WTC11 (cell line): ENCODE results near the gene FARP2. TPM values are rescaled to one million over a fixed set of nuclear protein-coding genes. Genes with fewer than 3 reads are reported as not detected.

Experiments used
- ATAC-seq: fragments of 200-7000 bp; cut with Tn5 transposase; 2 replicates; pipeline ENCODE4 v1.10.0; 2021; ENCODE audit warnings: mild to moderate bottlenecking, moderate library complexity
- CTCF ChIA-PET: fragments of 300-600 bp; sonication (Branson Sonifier 250); formaldehyde crosslinking; loops from one replicate; lab custom pipeline; 2021; ENCODE audit warnings: antibody characterized with exemption; lab: Charles Lee
- POLR2A ChIA-PET: fragments of 350-600 bp; sonication (Branson Sonifier 250); formaldehyde crosslinking; loops from one replicate; lab custom pipeline; 2021; ENCODE audit warnings: antibody characterized with exemption; lab: Charles Lee
- DNase-seq: peaks from one replicate; pipeline ENCODE4 v3.0.0; 2021; ENCODE audit warnings: low spot score
- H3K27ac Mint-ChIP-seq: 2 replicates; pipeline ENCODE4 v1.8.0; 2021; ENCODE audit warnings: mixed read lengths
- H3K27me3 Mint-ChIP-seq: 2 replicates; pipeline ENCODE4 v1.8.0; 2021; ENCODE audit warnings: low read depth, mild to moderate bottlenecking, moderate library complexity, mixed read lengths
- H3K36me3 Mint-ChIP-seq: 2 replicates; pipeline ENCODE4 v1.8.0; 2021; ENCODE audit warnings: mixed read lengths
- H3K4me1 Mint-ChIP-seq: 2 replicates; pipeline ENCODE4 v1.8.0; 2022; ENCODE audit warnings: mixed read lengths
- H3K4me3 Mint-ChIP-seq: 2 replicates; pipeline ENCODE4 v1.8.0; 2021; ENCODE audit warnings: mild to moderate bottlenecking, moderate library complexity, mixed read lengths
- H3K9me3 Mint-ChIP-seq: 2 replicates; pipeline ENCODE4 v1.8.0; 2021; ENCODE audit warnings: mixed read lengths
- ATF1 ChIP-seq: sonication (generic); formaldehyde crosslinking; IDR thresholded peaks from 2 replicates; pipeline ENCODE4 v1.8.1; 2023; ENCODE audit warnings: mild to moderate bottlenecking, moderate library complexity, missing genetic modification reagents
- CREM ChIP-seq: sonication (generic); formaldehyde crosslinking; IDR thresholded peaks from 2 replicates; pipeline ENCODE4 v1.8.1; 2022; ENCODE audit warnings: mild to moderate bottlenecking, missing genetic modification reagents, moderate library complexity
- ELF4 ChIP-seq: sonication (generic); formaldehyde crosslinking; IDR thresholded peaks from 2 replicates; pipeline ENCODE4 v1.8.1; 2022; ENCODE audit warnings: low read depth, mild to moderate bottlenecking, moderate library complexity, missing genetic modification reagents
- FOXK1 ChIP-seq: sonication (generic); formaldehyde crosslinking; IDR thresholded peaks from 2 replicates; pipeline ENCODE4 v1.8.0; 2022; ENCODE audit warnings: mild to moderate bottlenecking, moderate library complexity, missing genetic modification reagents
- GABPB1 ChIP-seq: sonication (generic); formaldehyde crosslinking; IDR thresholded peaks from 2 replicates; pipeline ENCODE4 v1.8.1; 2023; ENCODE audit warnings: mild to moderate bottlenecking, missing genetic modification reagents
- GTF2I ChIP-seq: fragments of 250-450 bp; sonication (Bioruptor Pico); conservative IDR thresholded peaks from 2 replicates; pipeline ENCODE4 v1.4.0; 2021; ENCODE audit warnings: mild to moderate bottlenecking
- HMGA2 ChIP-seq: fragments of 250-450 bp; sonication (Bioruptor Pico); IDR thresholded peaks from 2 replicates; pipeline ENCODE4 v1.4.0; 2021; ENCODE audit warnings: mild to moderate bottlenecking, moderate library complexity
- IRF2 ChIP-seq: sonication (generic); formaldehyde crosslinking; IDR thresholded peaks from 2 replicates; pipeline ENCODE4 v1.8.0; 2022; ENCODE audit warnings: low read depth, missing genetic modification reagents, borderline replicate concordance
- JAZF1 ChIP-seq: fragments of 250-450 bp; sonication (Bioruptor Pico); IDR thresholded peaks from 2 replicates; pipeline ENCODE4 v1.9.0; 2021; ENCODE audit warnings: moderate library complexity, mild to moderate bottlenecking, inconsistent platforms
- NFE2L1 ChIP-seq: sonication (generic); formaldehyde crosslinking; IDR thresholded peaks from 2 replicates; pipeline ENCODE4 v1.8.1; 2023; ENCODE audit warnings: missing genetic modification reagents
- RORB ChIP-seq: fragments of 250-450 bp; sonication (Bioruptor Pico); IDR thresholded peaks from 2 replicates; pipeline ENCODE4 v1.9.0; 2021; ENCODE audit warnings: mild to moderate bottlenecking
- SMAD4 ChIP-seq: sonication (generic); formaldehyde crosslinking; IDR thresholded peaks from 2 replicates; pipeline ENCODE4 v1.8.0; 2022; ENCODE audit warnings: mild to moderate bottlenecking, missing genetic modification reagents
- TEAD4 ChIP-seq: sonication (generic); formaldehyde crosslinking; IDR thresholded peaks from 2 replicates; pipeline ENCODE4 v1.8.0; 2022; ENCODE audit warnings: mild to moderate bottlenecking, missing genetic modification reagents
- ZNF219 ChIP-seq: sonication (generic); formaldehyde crosslinking; IDR thresholded peaks from 2 replicates; pipeline ENCODE4 v1.8.0; 2023; ENCODE audit warnings: missing genetic modification reagents, mild to moderate bottlenecking, borderline replicate concordance
- ZNF263 ChIP-seq: sonication (generic); formaldehyde crosslinking; IDR thresholded peaks from 2 replicates; pipeline ENCODE4 v1.8.1; 2022; ENCODE audit warnings: low read depth, mild to moderate bottlenecking, moderate library complexity, missing genetic modification reagents
- ZNF423 ChIP-seq: fragments of 250-450 bp; sonication (Bioruptor Pico); IDR thresholded peaks from 2 replicates; pipeline ENCODE4 v2.1.2; 2022; ENCODE audit warnings: mild to moderate bottlenecking, moderate library complexity
- total RNA-seq: library from RNA; stranded (reverse); gene quantifications from 3 replicates; pipeline ENCODE4 v1.2.3, GENCODE V29; 2021
- TF ChIP-seq, protein P1 (sequence below): fragments of 250-450 bp; sonication (Bioruptor Pico); IDR thresholded peaks from 2 replicates; pipeline ENCODE4 v1.9.0; 2021; ENCODE audit warnings: mild to moderate bottlenecking
- TF ChIP-seq, protein P2 (sequence below): fragments of 250-450 bp; sonication (Bioruptor Pico); IDR thresholded peaks from 2 replicates; pipeline ENCODE4 v2.1.2; 2022; ENCODE audit warnings: mild to moderate bottlenecking, moderate library complexity
- TF ChIP-seq, protein P3 (sequence below): sonication (generic); formaldehyde crosslinking; IDR thresholded peaks from 2 replicates; pipeline ENCODE4 v1.8.1; 2022; ENCODE audit warnings: missing genetic modification reagents, borderline replicate concordance
- TF ChIP-seq, protein P4 (sequence below): sonication (generic); formaldehyde crosslinking; IDR thresholded peaks from 2 replicates; pipeline ENCODE4 v1.8.1; 2023; ENCODE audit warnings: mild to moderate bottlenecking, missing genetic modification reagents
- TF ChIP-seq, protein P5 (sequence below): fragments of 250-450 bp; sonication (Bioruptor Pico); conservative IDR thresholded peaks from 2 replicates; pipeline ENCODE4 v1.9.0; 2021; ENCODE audit warnings: mild to moderate bottlenecking
- TF ChIP-seq, protein P6 (sequence below): sonication (generic); formaldehyde crosslinking; IDR thresholded peaks from 2 replicates; pipeline ENCODE4 v1.8.0; 2023; ENCODE audit warnings: missing genetic modification reagents, mild to moderate bottlenecking, borderline replicate concordance

Gene FARP2
- total RNA-seq, 1 experiment from 2014 or later = 37.8 TPM

DNA sequence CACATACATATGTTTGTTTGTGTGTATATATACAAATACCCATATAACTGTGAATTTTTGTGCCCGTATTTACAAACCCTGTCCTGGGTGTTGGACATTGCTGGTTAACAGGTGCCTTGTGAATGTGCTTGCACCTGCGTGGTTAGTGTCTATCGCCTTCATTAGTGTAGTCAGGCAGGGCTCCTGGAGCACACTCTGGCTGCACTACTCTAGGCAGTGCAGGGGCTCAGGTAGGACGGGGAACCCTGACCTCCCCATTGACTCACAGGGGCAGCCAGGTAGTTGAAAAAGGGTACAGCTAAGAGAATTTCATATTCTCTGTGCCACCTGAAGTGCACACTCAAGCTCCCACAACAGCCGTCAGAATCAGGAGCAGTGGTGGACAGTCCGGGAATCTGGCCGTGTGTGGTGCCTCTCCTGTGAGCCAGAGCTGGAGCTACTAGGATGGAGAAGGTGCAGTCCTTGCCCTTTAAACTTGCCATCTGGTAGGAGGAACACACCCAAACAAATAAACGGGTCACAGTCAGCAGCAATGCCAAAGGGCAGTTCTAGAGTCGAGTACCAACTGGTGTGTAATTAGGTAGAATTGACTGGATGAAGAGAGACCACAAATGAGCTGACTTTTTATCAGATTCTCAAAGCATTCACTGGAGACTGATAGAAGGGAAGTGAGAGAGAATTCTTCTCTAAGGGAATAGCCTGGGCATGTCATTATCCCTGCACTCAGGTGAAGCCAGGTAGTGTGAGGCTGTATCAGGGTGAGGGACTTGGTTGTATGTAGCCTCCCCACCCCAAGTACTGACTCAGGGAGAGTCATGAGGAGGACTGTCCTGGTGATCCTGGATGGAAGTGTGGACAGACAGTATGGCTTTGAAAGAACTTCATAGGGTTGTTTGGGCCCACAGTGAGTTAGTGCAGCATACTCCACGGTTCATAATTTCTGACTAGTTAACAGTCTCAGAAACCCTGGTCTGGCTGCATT, 44.1 kb downstream of the FARP2 start:
- Mint-ChIP-seq H3K4me1 (no peaks in the 10 kb centered on the region), H3K9me3 (no peaks in the 10 kb centered on the region), H3K27me3 (no peaks in the 10 kb centered on the region), H3K4me3 (no peak overlapping the region), H3K36me3 (peaks cover 4% of the 10 kb centered on the region; the same call in 1 of the 2 replicates), H3K27ac (no peak overlapping the region)
- ChIA-PET CTCF (interaction anchor here (1.0 kb wide), 1 partner anchor 8 kb away, joined by 3 read pairs; no protein-coding TSS in a partner anchor), POLR2A (no interaction called here)
- ATAC-seq (no peak), DNase-seq (no peak)
- TF ChIP-seq SMAD4 (CRISPR knock-in tag) (no peak), NFE2L1 (CRISPR knock-in tag) (no peak), GABPB1 (no peak), ELF4 (no peak), IRF2 (no peak), ZNF423 (CRISPR knock-in tag) (no peak), RORB (no peak), GTF2I (CRISPR knock-in tag) (no peak), ZNF263 (CRISPR knock-in tag) (no peak), JAZF1 (CRISPR knock-in tag) (no peak), TEAD4 (CRISPR knock-in tag) (no peak), ATF1 (no peak), HMGA2 (CRISPR knock-in tag) (no peak)
- TF ChIP-seq, protein P1, sequence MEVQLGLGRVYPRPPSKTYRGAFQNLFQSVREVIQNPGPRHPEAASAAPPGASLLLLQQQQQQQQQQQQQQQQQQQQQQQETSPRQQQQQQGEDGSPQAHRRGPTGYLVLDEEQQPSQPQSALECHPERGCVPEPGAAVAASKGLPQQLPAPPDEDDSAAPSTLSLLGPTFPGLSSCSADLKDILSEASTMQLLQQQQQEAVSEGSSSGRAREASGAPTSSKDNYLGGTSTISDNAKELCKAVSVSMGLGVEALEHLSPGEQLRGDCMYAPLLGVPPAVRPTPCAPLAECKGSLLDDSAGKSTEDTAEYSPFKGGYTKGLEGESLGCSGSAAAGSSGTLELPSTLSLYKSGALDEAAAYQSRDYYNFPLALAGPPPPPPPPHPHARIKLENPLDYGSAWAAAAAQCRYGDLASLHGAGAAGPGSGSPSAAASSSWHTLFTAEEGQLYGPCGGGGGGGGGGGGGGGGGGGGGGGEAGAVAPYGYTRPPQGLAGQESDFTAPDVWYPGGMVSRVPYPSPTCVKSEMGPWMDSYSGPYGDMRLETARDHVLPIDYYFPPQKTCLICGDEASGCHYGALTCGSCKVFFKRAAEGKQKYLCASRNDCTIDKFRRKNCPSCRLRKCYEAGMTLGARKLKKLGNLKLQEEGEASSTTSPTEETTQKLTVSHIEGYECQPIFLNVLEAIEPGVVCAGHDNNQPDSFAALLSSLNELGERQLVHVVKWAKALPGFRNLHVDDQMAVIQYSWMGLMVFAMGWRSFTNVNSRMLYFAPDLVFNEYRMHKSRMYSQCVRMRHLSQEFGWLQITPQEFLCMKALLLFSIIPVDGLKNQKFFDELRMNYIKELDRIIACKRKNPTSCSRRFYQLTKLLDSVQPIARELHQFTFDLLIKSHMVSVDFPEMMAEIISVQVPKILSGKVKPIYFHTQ = no peak
- TF ChIP-seq, protein P2, sequence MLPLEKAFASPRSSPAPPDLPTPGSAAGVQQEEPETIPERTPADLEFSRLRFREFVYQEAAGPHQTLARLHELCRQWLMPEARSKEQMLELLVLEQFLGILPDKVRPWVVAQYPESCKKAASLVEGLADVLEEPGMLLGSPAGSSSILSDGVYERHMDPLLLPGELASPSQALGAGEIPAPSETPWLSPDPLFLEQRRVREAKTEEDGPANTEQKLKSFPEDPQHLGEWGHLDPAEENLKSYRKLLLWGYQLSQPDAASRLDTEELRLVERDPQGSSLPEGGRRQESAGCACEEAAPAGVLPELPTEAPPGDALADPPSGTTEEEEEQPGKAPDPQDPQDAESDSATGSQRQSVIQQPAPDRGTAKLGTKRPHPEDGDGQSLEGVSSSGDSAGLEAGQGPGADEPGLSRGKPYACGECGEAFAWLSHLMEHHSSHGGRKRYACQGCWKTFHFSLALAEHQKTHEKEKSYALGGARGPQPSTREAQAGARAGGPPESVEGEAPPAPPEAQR (CRISPR knock-in tag) = no peak
- TF ChIP-seq, protein P3, sequence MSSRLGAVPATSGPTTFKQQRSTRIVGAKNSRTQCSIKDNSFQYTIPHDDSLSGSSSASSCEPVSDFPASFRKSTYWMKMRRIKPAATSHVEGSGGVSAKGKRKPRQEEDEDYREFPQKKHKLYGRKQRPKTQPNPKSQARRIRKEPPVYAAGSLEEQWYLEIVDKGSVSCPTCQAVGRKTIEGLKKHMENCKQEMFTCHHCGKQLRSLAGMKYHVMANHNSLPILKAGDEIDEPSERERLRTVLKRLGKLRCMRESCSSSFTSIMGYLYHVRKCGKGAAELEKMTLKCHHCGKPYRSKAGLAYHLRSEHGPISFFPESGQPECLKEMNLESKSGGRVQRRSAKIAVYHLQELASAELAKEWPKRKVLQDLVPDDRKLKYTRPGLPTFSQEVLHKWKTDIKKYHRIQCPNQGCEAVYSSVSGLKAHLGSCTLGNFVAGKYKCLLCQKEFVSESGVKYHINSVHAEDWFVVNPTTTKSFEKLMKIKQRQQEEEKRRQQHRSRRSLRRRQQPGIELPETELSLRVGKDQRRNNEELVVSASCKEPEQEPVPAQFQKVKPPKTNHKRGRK (CRISPR knock-in tag) = no peak
- TF ChIP-seq, protein P4, sequence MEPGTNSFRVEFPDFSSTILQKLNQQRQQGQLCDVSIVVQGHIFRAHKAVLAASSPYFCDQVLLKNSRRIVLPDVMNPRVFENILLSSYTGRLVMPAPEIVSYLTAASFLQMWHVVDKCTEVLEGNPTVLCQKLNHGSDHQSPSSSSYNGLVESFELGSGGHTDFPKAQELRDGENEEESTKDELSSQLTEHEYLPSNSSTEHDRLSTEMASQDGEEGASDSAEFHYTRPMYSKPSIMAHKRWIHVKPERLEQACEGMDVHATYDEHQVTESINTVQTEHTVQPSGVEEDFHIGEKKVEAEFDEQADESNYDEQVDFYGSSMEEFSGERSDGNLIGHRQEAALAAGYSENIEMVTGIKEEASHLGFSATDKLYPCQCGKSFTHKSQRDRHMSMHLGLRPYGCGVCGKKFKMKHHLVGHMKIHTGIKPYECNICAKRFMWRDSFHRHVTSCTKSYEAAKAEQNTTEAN = no peak

DNA sequence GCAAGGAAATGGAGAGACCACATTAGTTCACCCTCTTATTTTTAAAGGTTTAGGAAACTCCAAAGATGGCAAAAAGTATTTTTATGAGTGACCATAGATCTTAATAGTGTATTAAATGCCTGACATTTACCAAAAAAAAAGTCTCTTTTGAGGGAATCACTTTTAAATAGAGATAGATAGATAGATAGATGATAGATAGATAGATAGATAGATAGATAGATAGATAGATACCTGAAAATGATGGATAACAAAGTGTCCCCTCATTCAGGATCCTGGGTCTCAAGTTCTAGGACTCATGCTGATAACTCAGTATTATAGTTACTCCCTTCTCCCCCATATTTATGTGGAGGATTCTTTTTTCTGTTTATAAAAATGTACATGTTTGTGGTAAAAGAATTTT, 52.8 kb downstream of the FARP2 start:
- Mint-ChIP-seq H3K4me1 (no peaks in the 10 kb centered on the region), H3K27ac (no peak overlapping the region), H3K4me3 (no peak overlapping the region), H3K36me3 (peaks cover 17% of the 10 kb centered on the region), H3K9me3 (no peaks in the 10 kb centered on the region), H3K27me3 (no peaks in the 10 kb centered on the region)
- CTCF ChIA-PET = no interaction called here
- DNase-seq = no peak
- POLR2A ChIA-PET = no interaction called here
- no peak for ATAC-seq
- TF ChIP-seq GABPB1 (no peak), CREM (CRISPR knock-in tag) (no peak), JAZF1 (CRISPR knock-in tag) (no peak), ZNF219 (CRISPR knock-in tag) (no peak), ELF4 (no peak), FOXK1 (no peak)
- TF ChIP-seq, protein P5, sequence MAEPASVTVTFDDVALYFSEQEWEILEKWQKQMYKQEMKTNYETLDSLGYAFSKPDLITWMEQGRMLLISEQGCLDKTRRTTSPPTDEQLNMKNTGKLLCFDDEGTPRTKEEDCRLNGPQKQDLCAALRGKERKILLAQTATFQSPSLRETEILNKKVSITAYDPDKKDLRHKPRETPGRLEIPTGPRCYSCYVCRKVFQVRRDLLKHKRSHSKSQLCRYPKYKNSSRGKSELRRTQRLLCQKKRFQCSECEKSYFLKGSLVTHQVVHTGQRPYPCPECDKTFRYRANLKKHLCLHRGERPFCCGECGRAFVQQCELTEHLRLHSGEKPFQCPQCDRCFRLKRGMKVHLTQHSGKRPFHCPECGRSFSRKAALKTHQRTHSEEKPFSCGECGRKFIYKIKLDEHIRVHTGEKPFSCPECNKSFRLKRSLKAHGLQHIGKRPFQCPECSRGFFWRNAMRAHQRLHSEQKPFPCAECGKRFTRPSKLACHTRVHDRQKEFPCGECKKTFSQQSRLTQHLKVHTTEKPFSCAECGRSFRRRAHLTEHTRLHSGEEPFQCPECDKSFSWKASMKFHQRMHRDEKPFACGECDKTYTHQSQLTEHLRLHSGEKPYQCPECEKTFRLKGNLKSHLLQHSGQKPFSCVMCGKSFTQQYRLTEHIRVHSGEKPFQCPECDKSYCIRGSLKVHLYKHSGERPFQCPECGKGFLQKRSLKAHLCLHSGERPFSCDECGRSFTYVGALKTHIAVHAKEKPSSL (CRISPR knock-in tag) = no peak
- TF ChIP-seq, protein P6, sequence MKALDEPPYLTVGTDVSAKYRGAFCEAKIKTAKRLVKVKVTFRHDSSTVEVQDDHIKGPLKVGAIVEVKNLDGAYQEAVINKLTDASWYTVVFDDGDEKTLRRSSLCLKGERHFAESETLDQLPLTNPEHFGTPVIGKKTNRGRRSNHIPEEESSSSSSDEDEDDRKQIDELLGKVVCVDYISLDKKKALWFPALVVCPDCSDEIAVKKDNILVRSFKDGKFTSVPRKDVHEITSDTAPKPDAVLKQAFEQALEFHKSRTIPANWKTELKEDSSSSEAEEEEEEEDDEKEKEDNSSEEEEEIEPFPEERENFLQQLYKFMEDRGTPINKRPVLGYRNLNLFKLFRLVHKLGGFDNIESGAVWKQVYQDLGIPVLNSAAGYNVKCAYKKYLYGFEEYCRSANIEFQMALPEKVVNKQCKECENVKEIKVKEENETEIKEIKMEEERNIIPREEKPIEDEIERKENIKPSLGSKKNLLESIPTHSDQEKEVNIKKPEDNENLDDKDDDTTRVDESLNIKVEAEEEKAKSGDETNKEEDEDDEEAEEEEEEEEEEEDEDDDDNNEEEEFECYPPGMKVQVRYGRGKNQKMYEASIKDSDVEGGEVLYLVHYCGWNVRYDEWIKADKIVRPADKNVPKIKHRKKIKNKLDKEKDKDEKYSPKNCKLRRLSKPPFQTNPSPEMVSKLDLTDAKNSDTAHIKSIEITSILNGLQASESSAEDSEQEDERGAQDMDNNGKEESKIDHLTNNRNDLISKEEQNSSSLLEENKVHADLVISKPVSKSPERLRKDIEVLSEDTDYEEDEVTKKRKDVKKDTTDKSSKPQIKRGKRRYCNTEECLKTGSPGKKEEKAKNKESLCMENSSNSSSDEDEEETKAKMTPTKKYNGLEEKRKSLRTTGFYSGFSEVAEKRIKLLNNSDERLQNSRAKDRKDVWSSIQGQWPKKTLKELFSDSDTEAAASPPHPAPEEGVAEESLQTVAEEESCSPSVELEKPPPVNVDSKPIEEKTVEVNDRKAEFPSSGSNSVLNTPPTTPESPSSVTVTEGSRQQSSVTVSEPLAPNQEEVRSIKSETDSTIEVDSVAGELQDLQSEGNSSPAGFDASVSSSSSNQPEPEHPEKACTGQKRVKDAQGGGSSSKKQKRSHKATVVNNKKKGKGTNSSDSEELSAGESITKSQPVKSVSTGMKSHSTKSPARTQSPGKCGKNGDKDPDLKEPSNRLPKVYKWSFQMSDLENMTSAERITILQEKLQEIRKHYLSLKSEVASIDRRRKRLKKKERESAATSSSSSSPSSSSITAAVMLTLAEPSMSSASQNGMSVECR (CRISPR knock-in tag) = no peak
